IMR-90 (cell line): Measurements from ENCODE around the gene PSMA1.

Experiments
- CHD1 ChIP-seq: IDR thresholded peaks from 2 replicates; pipeline ENCODE4 v1.6.1; 2012; ENCODE audit warnings: low read depth, low read length, improper control_type of control experiment
- POLR2A ChIP-seq: IDR thresholded peaks from 2 replicates; pipeline ENCODE4 v1.6.1; 2012; ENCODE audit warnings: mild to moderate bottlenecking, low read depth, low read length
- RFX5 ChIP-seq: IDR thresholded peaks from 2 replicates; pipeline ENCODE4 v1.8.0; 2012; ENCODE audit warnings: low read depth, mild to moderate bottlenecking, low read length, moderate library complexity

GRCh38 chr11:14520747-14521151, 563 bp upstream of the PSMA1 start:
- TF ChIP-seq RFX5 (no peak), POLR2A (no peak), CHD1 (no peak)
